Umbilical cord (tissue), 1 donor: ENCODE results near the gene TIA1. TPM values are rescaled to one million over a fixed set of nuclear protein-coding genes. Genes with fewer than 3 reads are reported as not detected.

Experiments used
- total RNA-seq: library from RNA; depleted of rRNA; stranded (reverse); fragments of >200 nt; gene quantifications from one replicate; pipeline ENCODE4 v1.2.3, GENCODE V29; 2014; ENCODE audit warnings: low replicate concordance; ENCODE audit not compliant: insufficient read depth

The TIA1 gene
- total RNA-seq, 1 donor from 2014 or later: 106 TPM

Other genes starting within 250 kb of the TIA1 start
- 40.0 TPM for gene PCBP1, start 161.2 kb downstream of the TIA1 start, total RNA-seq
- gene C2orf42, start 57.6 kb downstream of the TIA1 start, total RNA-seq: 20.9 TPM
- 52.0 TPM for gene PCYOX1, start 9.5 kb upstream of the TIA1 start, total RNA-seq
- 178 TPM for gene SNRPG, start 45.1 kb upstream of the TIA1 start, total RNA-seq
- 20.9 TPM for gene FAM136A, start 53.4 kb upstream of the TIA1 start, total RNA-seq